ENCODE results near the gene PRPF6.

The PRPF6 gene

GRCh38 chr20:63962426-63963347, 18.2 kb upstream of the PRPF6 start:
- TF ChIP-seq, protein P1, sequence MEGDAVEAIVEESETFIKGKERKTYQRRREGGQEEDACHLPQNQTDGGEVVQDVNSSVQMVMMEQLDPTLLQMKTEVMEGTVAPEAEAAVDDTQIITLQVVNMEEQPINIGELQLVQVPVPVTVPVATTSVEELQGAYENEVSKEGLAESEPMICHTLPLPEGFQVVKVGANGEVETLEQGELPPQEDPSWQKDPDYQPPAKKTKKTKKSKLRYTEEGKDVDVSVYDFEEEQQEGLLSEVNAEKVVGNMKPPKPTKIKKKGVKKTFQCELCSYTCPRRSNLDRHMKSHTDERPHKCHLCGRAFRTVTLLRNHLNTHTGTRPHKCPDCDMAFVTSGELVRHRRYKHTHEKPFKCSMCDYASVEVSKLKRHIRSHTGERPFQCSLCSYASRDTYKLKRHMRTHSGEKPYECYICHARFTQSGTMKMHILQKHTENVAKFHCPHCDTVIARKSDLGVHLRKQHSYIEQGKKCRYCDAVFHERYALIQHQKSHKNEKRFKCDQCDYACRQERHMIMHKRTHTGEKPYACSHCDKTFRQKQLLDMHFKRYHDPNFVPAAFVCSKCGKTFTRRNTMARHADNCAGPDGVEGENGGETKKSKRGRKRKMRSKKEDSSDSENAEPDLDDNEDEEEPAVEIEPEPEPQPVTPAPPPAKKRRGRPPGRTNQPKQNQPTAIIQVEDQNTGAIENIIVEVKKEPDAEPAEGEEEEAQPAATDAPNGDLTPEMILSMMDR (IDR thresholded peaks at IDR 0.05), result no peak

GRCh38 chr20:63963348-63963741, 17.6 kb upstream of the PRPF6 start:
- TF ChIP-seq, protein P1 (IDR thresholded peaks at IDR 0.05), result no peak

GRCh38 chr20:63963784-63964301, 17.1 kb upstream of the PRPF6 start:
- TF ChIP-seq, protein P1 (IDR thresholded peaks at IDR 0.05), result no peak

DNA sequence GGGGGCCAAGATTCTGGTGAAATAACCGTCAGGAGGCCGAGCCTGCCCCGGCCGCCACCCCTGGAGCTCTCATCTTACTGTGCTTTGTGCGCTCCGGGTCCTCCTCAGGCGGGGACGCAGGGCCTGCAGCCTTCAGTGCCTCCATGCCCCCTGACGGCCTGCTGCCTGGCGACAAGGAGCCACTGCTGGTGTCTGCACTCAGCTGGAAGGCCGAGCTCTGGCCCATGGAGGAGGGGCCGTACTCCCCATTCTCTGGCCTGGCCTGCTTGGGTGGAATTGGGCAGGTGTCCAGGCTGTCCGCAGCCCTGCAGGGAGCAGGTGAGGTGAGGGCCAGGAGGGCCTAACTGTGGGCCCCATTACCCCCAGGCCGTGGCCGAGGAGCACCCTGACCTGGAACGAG, 16.5 kb upstream of the PRPF6 start:
- TF ChIP-seq, protein P1 (IDR thresholded peaks at IDR 0.05), result no peak

DNA sequence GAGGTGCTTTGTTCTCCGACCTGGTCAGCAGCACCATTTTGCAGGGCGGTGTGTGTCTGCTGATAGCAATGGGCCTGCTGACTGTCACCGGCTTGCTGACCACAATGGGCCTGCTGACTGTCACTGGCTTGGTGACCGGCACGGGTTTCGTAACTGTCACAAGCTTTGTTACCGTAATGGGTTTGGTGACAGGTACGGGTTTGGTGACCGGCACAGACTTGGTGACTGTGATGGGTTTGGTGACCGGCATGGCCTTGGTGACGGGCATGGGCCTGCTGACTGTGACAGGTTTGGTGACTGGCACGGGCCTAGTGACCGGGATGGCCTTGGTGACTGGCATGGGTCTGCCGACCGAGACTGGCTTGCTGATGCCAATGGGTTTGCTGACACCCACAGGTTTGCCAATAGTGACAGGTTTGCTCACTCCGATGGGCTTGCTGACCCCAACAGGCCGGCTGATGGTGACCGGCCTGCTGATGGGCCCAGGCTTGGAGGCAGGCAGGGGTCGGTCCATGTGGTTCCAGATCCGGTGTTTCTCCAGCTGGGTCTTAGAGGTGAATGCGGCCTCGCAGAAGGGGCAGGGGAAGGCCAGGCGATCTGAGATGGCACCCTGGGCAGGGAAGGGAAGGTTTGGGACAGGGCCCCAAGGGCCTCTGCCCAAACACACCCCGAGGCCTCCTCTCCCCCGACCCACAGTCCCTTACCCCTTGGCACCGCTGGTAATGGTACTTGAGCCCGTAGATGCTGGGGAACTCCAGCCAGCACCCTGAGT, 14.6 kb upstream of the PRPF6 start:
- TF ChIP-seq, protein P1 (IDR thresholded peaks at IDR 0.05), result no peak

DNA sequence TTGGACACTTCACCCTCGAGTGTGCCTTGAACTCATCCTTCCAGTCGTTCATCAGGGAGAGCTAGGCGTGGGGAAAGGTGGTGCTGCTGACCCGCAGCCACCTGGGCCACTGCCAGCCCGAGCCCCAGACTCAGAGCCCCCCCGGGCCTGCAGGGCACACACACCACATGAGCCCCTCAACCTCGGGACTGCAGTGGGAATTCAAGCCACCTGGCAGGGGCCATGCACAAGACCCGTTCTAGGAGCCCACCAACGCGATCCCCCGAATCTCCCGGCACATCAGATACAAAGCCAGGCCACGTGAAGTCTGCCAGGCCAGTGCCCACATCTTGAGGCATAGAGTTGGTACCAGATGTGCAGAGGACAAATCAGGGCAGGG, 14.0 kb upstream of the PRPF6 start:
- TF ChIP-seq, protein P1 (IDR thresholded peaks at IDR 0.05), result no peak

GRCh38 chr20:63967330-63968135, 13.4 kb upstream of the PRPF6 start:
- TF ChIP-seq, protein P1 (IDR thresholded peaks at IDR 0.05), result no peak
